Liver (tissue), 9 donors: Measurements from ENCODE around the gene DDR2. TPM values are rescaled to one million over a fixed set of nuclear protein-coding genes. Genes with fewer than 3 reads are reported as not detected.

Source experiments
- DNase-seq: peaks from one replicate; pipeline ENCODE4 v3.0.0-alpha.2; 2017; ENCODE audit warnings: low spot score
- H3K27ac ChIP-seq, 2 donors: one replicate each; pipeline ENCODE4 v1.7.0; 2013; ENCODE audit warnings: inconsistent platforms in 2 of 2, low read length in 2 of 2, control low read depth in 1 of 2, low read depth in 1 of 2, mild to moderate bottlenecking in 1 of 2
- H3K27me3 ChIP-seq, 4 donors: one replicate each; pipeline versions ENCODE4 v1.6.1 to v1.7.0; 2013; ENCODE audit warnings: low read length in 3 of 4, inconsistent platforms in 1 of 4, mild to moderate bottlenecking in 1 of 4, moderate library complexity in 1 of 4; ENCODE audit not compliant: control insufficient read depth in 4 of 4, insufficient read depth in 4 of 4
- H3K36me3 ChIP-seq, 4 donors: one replicate each; pipeline versions ENCODE4 v1.6.1 to v1.7.0; 2013; ENCODE audit warnings: low read length in 3 of 4, mild to moderate bottlenecking in 3 of 4, low read depth in 1 of 4, moderate library complexity in 1 of 4; ENCODE audit not compliant: control insufficient read depth in 4 of 4, insufficient read depth in 3 of 4
- H3K4me1 ChIP-seq, 4 donors: one replicate each; pipeline versions ENCODE4 v1.6.1 to v1.7.0; 2013; ENCODE audit warnings: low read length in 3 of 4, mild to moderate bottlenecking in 3 of 4, moderate library complexity in 1 of 4; ENCODE audit not compliant: control insufficient read depth in 4 of 4, insufficient read depth in 4 of 4
- H3K4me3 ChIP-seq, 3 donors: one replicate each; pipeline versions ENCODE4 v1.6.1 to v1.7.0; 2013; ENCODE audit warnings: low read length in 3 of 3, control low read depth in 1 of 3, low read depth in 1 of 3, mild to moderate bottlenecking in 1 of 3
- H3K9ac ChIP-seq, 2 donors: one replicate each; pipeline ENCODE4 v1.7.0; 2013; ENCODE audit warnings: low read length in 2 of 2, mild to moderate bottlenecking in 2 of 2, moderate library complexity in 2 of 2, control low read depth in 1 of 2, low read depth in 1 of 2
- H3K9me3 ChIP-seq, 4 donors: one replicate each; pipeline versions ENCODE4 v1.6.1 to v1.7.0; 2013; ENCODE audit warnings: low read length in 3 of 4; ENCODE audit not compliant: control insufficient read depth in 4 of 4
- EGR1 ChIP-seq, 2 donors: IDR thresholded peaks; 2 replicates each; pipeline ENCODE4 v1.6.1; 2016 to 2018; ENCODE audit warnings: antibody characterized with exemption in 2 of 2, low read depth in 2 of 2
- FOXA1 ChIP-seq: IDR thresholded peaks from 2 replicates; pipeline ENCODE4 v1.6.1; 2016; ENCODE audit warnings: antibody characterized with exemption
- FOXA2 ChIP-seq: IDR thresholded peaks from 2 replicates; pipeline ENCODE4 v1.6.1; 2016; ENCODE audit warnings: antibody characterized with exemption
- GABPA ChIP-seq, 2 donors: IDR thresholded peaks in 1 of 2; conservative IDR thresholded peaks in 1 of 2; 2 replicates each; pipeline ENCODE4 v1.6.1; 2016; ENCODE audit warnings: antibody characterized with exemption in 2 of 2, mild to moderate bottlenecking in 1 of 2, moderate library complexity in 1 of 2
- HNF4A ChIP-seq, 2 donors: conservative IDR thresholded peaks; 2 replicates each; pipeline ENCODE4 v1.6.1; 2016; ENCODE audit warnings: antibody characterized with exemption in 2 of 2, mild to moderate bottlenecking in 2 of 2
- HNF4G ChIP-seq: IDR thresholded peaks from 2 replicates; pipeline ENCODE4 v1.6.1; 2016; ENCODE audit warnings: antibody characterized with exemption
- JUND ChIP-seq, 2 donors: IDR thresholded peaks; 2 replicates each; pipeline ENCODE4 v1.6.1; 2016; ENCODE audit warnings: antibody characterized with exemption in 2 of 2
- RAD21 ChIP-seq, 2 donors: IDR thresholded peaks; 2 replicates each; pipeline ENCODE4 v1.6.1; 2016; ENCODE audit warnings: antibody characterized with exemption in 2 of 2, mild to moderate bottlenecking in 2 of 2
- SP1 ChIP-seq: IDR thresholded peaks from 2 replicates; pipeline ENCODE4 v1.6.1; 2018; ENCODE audit warnings: antibody characterized with exemption, mild to moderate bottlenecking
- TAF1 ChIP-seq: conservative IDR thresholded peaks from 2 replicates; pipeline ENCODE4 v1.6.1; 2016; ENCODE audit warnings: antibody characterized with exemption, mild to moderate bottlenecking
- YY1 ChIP-seq: IDR thresholded peaks from 2 replicates; pipeline ENCODE4 v1.6.1; 2016; ENCODE audit warnings: antibody characterized with exemption, mild to moderate bottlenecking
- whole genome bisulfite sequencing: extraction: QIAGEN DNeasy Blood & Tissue Kit; methylation state at CpG from one replicate; pipeline ENCODE4 v1.1.7; 2013; 5-methylcytosine and 5-hydroxymethylcytosine counted together
- polyA plus RNA-seq, 2 donors: library from polyadenylated mRNA; stranded (reverse) in 1 of 2; unstranded in 1 of 2; fragments of 200-250 nt in 1 of 2; fragments of >200 nt in 1 of 2; fragmentation: Nextera tagmentation in 1 of 2; extraction: Ambion mirVana in 1 of 2; gene quantifications; one replicate each; pipeline versions ENCODE4 v1.2.1 to v1.2.3, GENCODE V29; 2013 to 2015
- total RNA-seq, 2 donors: library from RNA; depleted of rRNA; stranded (reverse); fragments of >200 nt; gene quantifications; one replicate each; pipeline ENCODE4 v1.2.3, GENCODE V29; 2014
- TF ChIP-seq, protein P1 (sequence below): IDR thresholded peaks from 2 replicates; pipeline ENCODE4 v1.6.1; 2016; ENCODE audit warnings: antibody characterized with exemption
- TF ChIP-seq, protein P2 (sequence below): IDR thresholded peaks from 2 replicates; pipeline ENCODE4 v1.6.1; 2016; ENCODE audit warnings: antibody characterized with exemption
- TF ChIP-seq, protein P3 (sequence below): IDR thresholded peaks from 2 replicates; pipeline ENCODE4 v1.6.1; 2016; ENCODE audit warnings: antibody characterized with exemption, mild to moderate bottlenecking
- TF ChIP-seq, protein P4 (sequence below): IDR thresholded peaks from 2 replicates; pipeline ENCODE4 v1.6.1; 2016; ENCODE audit warnings: antibody characterized with exemption
- TF ChIP-seq, protein P5 (sequence below): fragments of 150-350 bp; IDR thresholded peaks from 2 replicates; pipeline ENCODE4 v1.5.1; 2017; ENCODE audit warnings: improper control_type of control experiment, low read depth, low read length; ENCODE audit not compliant: missing input control
- donor health status: healthy.
- donor health status: healthy.
- donor health status: healthy.
- donor health status: healthy.
- donor health status: healthy.

The DDR2 gene
- total and polyA plus RNA-seq, 4 donors = 1.2 to 6.4 (median 2.1) TPM

DNA sequence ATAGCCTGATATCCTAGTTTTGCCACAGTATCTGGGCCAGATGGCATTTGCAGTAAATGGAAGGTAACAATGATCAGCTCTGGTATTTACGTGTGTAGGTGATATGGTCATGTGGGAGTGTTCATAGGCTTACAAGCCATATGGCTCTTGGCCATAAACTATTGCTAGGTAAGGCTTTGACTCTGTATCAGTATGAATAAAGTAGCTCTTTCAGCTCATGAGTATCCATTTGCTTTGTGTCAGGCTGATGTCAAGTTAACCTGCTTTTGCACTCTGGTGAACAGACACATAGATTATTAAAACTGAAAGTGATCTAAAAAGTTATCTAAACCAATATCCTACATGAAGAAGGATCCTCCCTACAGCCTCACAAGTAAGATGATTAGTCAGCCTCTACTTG lies 69.0 kb downstream of the DDR2 start:
- DNase-seq = no peak
- WGBS = 92% methylated on average over 1 of the region's 1 CpG
- Histone ChIP-seq H3K4me1 (peaks cover 0 to 21% (median 14%) of the 10 kb centered on the region in 4 donors), H3K36me3 (no peaks in the 10 kb centered on the region), H3K9me3 (no peaks in the 10 kb centered on the region), H3K4me3 (no peak overlapping the region), H3K9ac (no peak overlapping the region), H3K27me3 (no peaks in the 10 kb centered on the region), H3K27ac (no peak overlapping the region)
- TF ChIP-seq GABPA (IDR thresholded peaks at IDR 0.05 in 1 of 2, conservative IDR thresholded peaks at IDR 0.05 in 1 of 2) = no peak
- TF ChIP-seq TAF1 = no peak
- no peak for TF ChIP-seq JUND (IDR thresholded peaks at IDR 0.05)
- TF ChIP-seq YY1 = no peak
- TF ChIP-seq EGR1 (IDR thresholded peaks at IDR 0.05; ENCODE audit: low read depth in 2 of 2) = no peak
- no peak for TF ChIP-seq HNF4G
- no peak for TF ChIP-seq RAD21 (IDR thresholded peaks at IDR 0.05)
- no peak for TF ChIP-seq FOXA1
- TF ChIP-seq, protein P1, sequence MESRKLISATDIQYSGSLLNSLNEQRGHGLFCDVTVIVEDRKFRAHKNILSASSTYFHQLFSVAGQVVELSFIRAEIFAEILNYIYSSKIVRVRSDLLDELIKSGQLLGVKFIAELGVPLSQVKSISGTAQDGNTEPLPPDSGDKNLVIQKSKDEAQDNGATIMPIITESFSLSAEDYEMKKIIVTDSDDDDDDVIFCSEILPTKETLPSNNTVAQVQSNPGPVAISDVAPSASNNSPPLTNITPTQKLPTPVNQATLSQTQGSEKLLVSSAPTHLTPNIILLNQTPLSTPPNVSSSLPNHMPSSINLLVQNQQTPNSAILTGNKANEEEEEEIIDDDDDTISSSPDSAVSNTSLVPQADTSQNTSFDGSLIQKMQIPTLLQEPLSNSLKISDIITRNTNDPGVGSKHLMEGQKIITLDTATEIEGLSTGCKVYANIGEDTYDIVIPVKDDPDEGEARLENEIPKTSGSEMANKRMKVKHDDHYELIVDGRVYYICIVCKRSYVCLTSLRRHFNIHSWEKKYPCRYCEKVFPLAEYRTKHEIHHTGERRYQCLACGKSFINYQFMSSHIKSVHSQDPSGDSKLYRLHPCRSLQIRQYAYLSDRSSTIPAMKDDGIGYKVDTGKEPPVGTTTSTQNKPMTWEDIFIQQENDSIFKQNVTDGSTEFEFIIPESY = no peak
- no peak for TF ChIP-seq FOXA2

DNA sequence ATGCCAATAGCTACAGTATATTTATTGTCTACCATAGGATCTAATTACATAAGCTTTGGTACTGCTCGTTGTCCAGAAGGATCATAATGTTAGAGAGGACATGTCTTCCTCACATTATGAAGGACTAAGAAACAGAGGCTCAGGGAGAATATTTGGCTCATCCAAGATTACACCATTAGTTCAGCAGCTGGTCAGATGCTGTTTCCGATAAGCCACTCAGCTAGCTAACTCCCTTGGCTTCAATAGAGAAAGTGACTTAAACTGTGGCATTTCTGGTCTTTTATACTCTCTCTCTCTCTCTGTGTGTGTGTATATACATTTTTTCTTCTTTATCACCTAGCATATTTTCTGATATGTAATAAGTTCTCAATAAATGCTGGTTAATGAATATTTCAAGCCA lies 70.4 kb downstream of the DDR2 start:
- Histone ChIP-seq H3K4me3 (no peak overlapping the region), H3K9ac (no peak overlapping the region), H3K4me1 (peaks cover 0 to 16% (median 7%) of the 10 kb centered on the region in 4 donors), H3K27me3 (no peaks in the 10 kb centered on the region), H3K9me3 (no peaks in the 10 kb centered on the region), H3K36me3 (no peaks in the 10 kb centered on the region), H3K27ac (no peak overlapping the region)
- DNase-seq = no peak
- 96% methylated on average over 2 of the region's 2 CpGs for WGBS
- TF ChIP-seq FOXA2 = no peak
- TF ChIP-seq RAD21 (IDR thresholded peaks at IDR 0.05) = no peak
- TF ChIP-seq, protein P2, sequence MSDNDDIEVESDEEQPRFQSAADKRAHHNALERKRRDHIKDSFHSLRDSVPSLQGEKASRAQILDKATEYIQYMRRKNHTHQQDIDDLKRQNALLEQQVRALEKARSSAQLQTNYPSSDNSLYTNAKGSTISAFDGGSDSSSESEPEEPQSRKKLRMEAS = no peak
- no peak for TF ChIP-seq HNF4A (conservative IDR thresholded peaks at IDR 0.05)
- TF ChIP-seq YY1 = no peak
- TF ChIP-seq, protein P1 = no peak
- TF ChIP-seq, protein P3, sequence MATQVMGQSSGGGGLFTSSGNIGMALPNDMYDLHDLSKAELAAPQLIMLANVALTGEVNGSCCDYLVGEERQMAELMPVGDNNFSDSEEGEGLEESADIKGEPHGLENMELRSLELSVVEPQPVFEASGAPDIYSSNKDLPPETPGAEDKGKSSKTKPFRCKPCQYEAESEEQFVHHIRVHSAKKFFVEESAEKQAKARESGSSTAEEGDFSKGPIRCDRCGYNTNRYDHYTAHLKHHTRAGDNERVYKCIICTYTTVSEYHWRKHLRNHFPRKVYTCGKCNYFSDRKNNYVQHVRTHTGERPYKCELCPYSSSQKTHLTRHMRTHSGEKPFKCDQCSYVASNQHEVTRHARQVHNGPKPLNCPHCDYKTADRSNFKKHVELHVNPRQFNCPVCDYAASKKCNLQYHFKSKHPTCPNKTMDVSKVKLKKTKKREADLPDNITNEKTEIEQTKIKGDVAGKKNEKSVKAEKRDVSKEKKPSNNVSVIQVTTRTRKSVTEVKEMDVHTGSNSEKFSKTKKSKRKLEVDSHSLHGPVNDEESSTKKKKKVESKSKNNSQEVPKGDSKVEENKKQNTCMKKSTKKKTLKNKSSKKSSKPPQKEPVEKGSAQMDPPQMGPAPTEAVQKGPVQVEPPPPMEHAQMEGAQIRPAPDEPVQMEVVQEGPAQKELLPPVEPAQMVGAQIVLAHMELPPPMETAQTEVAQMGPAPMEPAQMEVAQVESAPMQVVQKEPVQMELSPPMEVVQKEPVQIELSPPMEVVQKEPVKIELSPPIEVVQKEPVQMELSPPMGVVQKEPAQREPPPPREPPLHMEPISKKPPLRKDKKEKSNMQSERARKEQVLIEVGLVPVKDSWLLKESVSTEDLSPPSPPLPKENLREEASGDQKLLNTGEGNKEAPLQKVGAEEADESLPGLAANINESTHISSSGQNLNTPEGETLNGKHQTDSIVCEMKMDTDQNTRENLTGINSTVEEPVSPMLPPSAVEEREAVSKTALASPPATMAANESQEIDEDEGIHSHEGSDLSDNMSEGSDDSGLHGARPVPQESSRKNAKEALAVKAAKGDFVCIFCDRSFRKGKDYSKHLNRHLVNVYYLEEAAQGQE = no peak
- TF ChIP-seq, protein P4, sequence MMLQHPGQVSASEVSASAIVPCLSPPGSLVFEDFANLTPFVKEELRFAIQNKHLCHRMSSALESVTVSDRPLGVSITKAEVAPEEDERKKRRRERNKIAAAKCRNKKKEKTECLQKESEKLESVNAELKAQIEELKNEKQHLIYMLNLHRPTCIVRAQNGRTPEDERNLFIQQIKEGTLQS = no peak
- no peak for TF ChIP-seq HNF4G
- TF ChIP-seq SP1 = no peak
- no peak for TF ChIP-seq GABPA (IDR thresholded peaks at IDR 0.05 in 1 of 2, conservative IDR thresholded peaks at IDR 0.05 in 1 of 2)
- TF ChIP-seq, protein P5, sequence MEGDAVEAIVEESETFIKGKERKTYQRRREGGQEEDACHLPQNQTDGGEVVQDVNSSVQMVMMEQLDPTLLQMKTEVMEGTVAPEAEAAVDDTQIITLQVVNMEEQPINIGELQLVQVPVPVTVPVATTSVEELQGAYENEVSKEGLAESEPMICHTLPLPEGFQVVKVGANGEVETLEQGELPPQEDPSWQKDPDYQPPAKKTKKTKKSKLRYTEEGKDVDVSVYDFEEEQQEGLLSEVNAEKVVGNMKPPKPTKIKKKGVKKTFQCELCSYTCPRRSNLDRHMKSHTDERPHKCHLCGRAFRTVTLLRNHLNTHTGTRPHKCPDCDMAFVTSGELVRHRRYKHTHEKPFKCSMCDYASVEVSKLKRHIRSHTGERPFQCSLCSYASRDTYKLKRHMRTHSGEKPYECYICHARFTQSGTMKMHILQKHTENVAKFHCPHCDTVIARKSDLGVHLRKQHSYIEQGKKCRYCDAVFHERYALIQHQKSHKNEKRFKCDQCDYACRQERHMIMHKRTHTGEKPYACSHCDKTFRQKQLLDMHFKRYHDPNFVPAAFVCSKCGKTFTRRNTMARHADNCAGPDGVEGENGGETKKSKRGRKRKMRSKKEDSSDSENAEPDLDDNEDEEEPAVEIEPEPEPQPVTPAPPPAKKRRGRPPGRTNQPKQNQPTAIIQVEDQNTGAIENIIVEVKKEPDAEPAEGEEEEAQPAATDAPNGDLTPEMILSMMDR = no peak
- no peak for TF ChIP-seq FOXA1
